K562 (cell line): ENCODE data around the gene ATP2A2. TPM values are rescaled to one million over a fixed set of nuclear protein-coding genes. Genes with fewer than 3 reads are reported as not detected.

Experiments used
- ATAC-seq: fragments of 200-7000 bp; cut with Tn5 transposase; 3 replicates; pipeline ENCODE4 v1.9.1; 2020; ENCODE audit warnings: moderate library complexity
- BruUV-seq: library from RNA; stranded (reverse); fragments of 400-500 nt; replicated peaks from 2 replicates; lab custom pipeline; 2021; lab: Mats Ljungman, UMichigan
- CTCF ChIA-PET: fragments of 300-600 bp; formaldehyde crosslinking; extraction: SDS; loops from one replicate; lab custom pipeline; 2021; ENCODE audit warnings: low intra/inter-chr PET ratio; lab: Yijun Ruan, JAX
- POLR2A ChIA-PET: fragments of 300-600, 350-650 bp; sonication (Branson Sonifier 250); formaldehyde crosslinking; extraction: SDS; loops from one replicate; lab custom pipeline; 2021; ENCODE audit warnings: antibody characterized with exemption, inconsistent platforms; lab: Yijun Ruan, JAX
- DNase-seq, 4 experiments: peaks; one replicate each; pipeline versions ENCODE4 v3.0.0 to v3.0.0-alpha.2; 2011 to 2018; ENCODE audit warnings: low spot score in 3 of 4, mixed read lengths in 3 of 4; ENCODE audit errors: extremely low read depth in 1 of 4
- FAIRE-seq: peaks from 2 replicates; lab custom pipeline; 2011; peaks lifted over from hg19 to GRCh38; lab: Jason Lieb, UNC
- H2AFZ ChIP-seq: 2 replicates; pipeline ENCODE4 v1.6.0; 2011; ENCODE audit warnings: low read depth, low read length, control low read depth, inconsistent platforms
- H3K27ac ChIP-seq: fragments of 200-600 bp; 3 replicates; pipeline ENCODE4 v1.8.0; 2011; ENCODE audit warnings: low read depth, mild to moderate bottlenecking, control low read depth, inconsistent platforms, low read length, moderate library complexity, mixed read lengths; ENCODE audit errors: extremely low read depth
- H3K27me3 ChIP-seq, 2 experiments: fragments of 300-600 bp in 1 of 2; 2 replicates in 1 of 2; 3 replicates in 1 of 2; pipeline versions ENCODE4 v1.6.0 to v1.8.0; 2011; ENCODE audit warnings: inconsistent platforms in 2 of 2, low read length in 2 of 2, mild to moderate bottlenecking in 1 of 2, mixed read lengths in 1 of 2, moderate library complexity in 1 of 2; ENCODE audit not compliant: control insufficient read depth in 2 of 2, insufficient read depth in 2 of 2
- H3K36me3 ChIP-seq: fragments of 300-600 bp; 3 replicates; pipeline ENCODE4 v1.8.0; 2011; ENCODE audit warnings: mild to moderate bottlenecking, low read length, inconsistent platforms; ENCODE audit not compliant: control insufficient read depth, insufficient read depth
- H3K4me1 ChIP-seq, 2 experiments: fragments of 200-600 bp in 1 of 2; replicated peaks in 1 of 2; 2 replicates in 1 of 2; 3 replicates in 1 of 2; pipeline versions ENCODE4 v1.5.1 to v1.8.0; 2011; ENCODE audit warnings: inconsistent platforms in 2 of 2, low read length in 2 of 2, mild to moderate bottlenecking in 1 of 2, mixed read lengths in 1 of 2, moderate library complexity in 1 of 2; ENCODE audit not compliant: control insufficient read depth in 2 of 2, insufficient read depth in 2 of 2
- H3K4me2 ChIP-seq: 2 replicates; pipeline ENCODE4 v1.6.1; 2011; ENCODE audit warnings: low read length, control low read depth, inconsistent platforms, mixed read lengths; ENCODE audit not compliant: insufficient read depth
- H3K4me3 ChIP-seq: fragments of 200-600 bp; sonication (generic), shearing (Covaris generic); 2 replicates; pipeline ENCODE4 v1.5.1; 2016; ENCODE audit warnings: control low read depth, inconsistent platforms
- H3K79me2 ChIP-seq: fragments of 200-600 bp; 3 replicates; pipeline ENCODE4 v1.8.0; 2011; ENCODE audit warnings: low read length, inconsistent platforms; ENCODE audit not compliant: control insufficient read depth, insufficient read depth
- H3K9ac ChIP-seq, 2 experiments: 2 replicates each; pipeline versions ENCODE4 v1.6.0 to v1.6.1; 2011; ENCODE audit warnings: low read depth in 2 of 2, low read length in 2 of 2, control low read depth in 1 of 2, inconsistent platforms in 1 of 2, mild to moderate bottlenecking in 1 of 2, mixed read lengths in 1 of 2; ENCODE audit not compliant: insufficient read depth in 1 of 2
- H3K9me1 ChIP-seq: one replicate; pipeline ENCODE4 v1.6.0; 2011; ENCODE audit warnings: inconsistent platforms, mild to moderate bottlenecking, low read length, moderate library complexity; ENCODE audit not compliant: control insufficient read depth, insufficient read depth
- H3K9me3 ChIP-seq: replicated peaks from 2 replicates; pipeline ENCODE4 v1.5.1; 2011; ENCODE audit warnings: low read depth, low read length, inconsistent platforms; ENCODE audit not compliant: control insufficient read depth, insufficient read depth
- H4K20me1 ChIP-seq: replicated peaks from 2 replicates; pipeline ENCODE4 v1.6.1; 2011; ENCODE audit warnings: low read length, inconsistent platforms, mixed read lengths; ENCODE audit not compliant: control insufficient read depth, insufficient read depth
- HIVEP1 ChIP-seq: fragments of 250-450 bp; sonication (Bioruptor Pico); IDR thresholded peaks from 2 replicates; pipeline ENCODE4 v1.4.0; 2020; ENCODE audit warnings: mild to moderate bottlenecking
- POLR2G ChIP-seq: fragments of 200-400 bp; formaldehyde crosslinking; IDR thresholded peaks from 2 replicates; pipeline ENCODE4 v1.6.1; 2017; ENCODE audit warnings: low read depth, mild to moderate bottlenecking, antibody characterized with exemption, low read length, moderate library complexity
- RBFOX2 ChIP-seq: fragments of 200-400 bp; formaldehyde crosslinking; IDR thresholded peaks from 2 replicates; pipeline ENCODE4 v1.6.1; 2017; ENCODE audit warnings: low read depth, mild to moderate bottlenecking, low read length, moderate library complexity
- TBL1XR1 ChIP-seq, 2 experiments: IDR thresholded peaks; 2 replicates each; pipeline ENCODE4 v1.6.1; 2012; ENCODE audit warnings: improper control_type of control experiment in 2 of 2, low read length in 2 of 2, mild to moderate bottlenecking in 1 of 2
- ZNF146 ChIP-seq: IDR thresholded peaks from one replicate; pipeline ENCODE4 v1.6.1; 2018; ENCODE audit warnings: missing compliant biosample characterization; ENCODE audit not compliant: unreplicated experiment
- WGBS: fragments of 100-300 bp; shearing (Covaris generic); methylation state at CpG from one replicate; pipeline ENCODE4 v1.1.6; 2016; ENCODE audit warnings: low coverage, mixed read lengths; ENCODE audit not compliant: insufficient coverage; ENCODE audit errors: missing lambda C conversion rate; 5-methylcytosine and 5-hydroxymethylcytosine counted together
- in situ Hi-C: fragments of 300-500 bp; cut with MboI; formaldehyde crosslinking; loops from 4 replicates; pipeline ENCODE4 v1.15.0; 2018; ENCODE audit warnings: inconsistent platforms, mixed read lengths
- intact Hi-C: fragments of 100-400 bp; cut with micrococcal nuclease; formaldehyde crosslinking; loops from 2 replicates; pipeline ENCODE4 v1.14.2; 2022
- polyA plus RNA-seq, 8 experiments: library from polyadenylated mRNA; depleted of rRNA in 4 of 8; stranded (reverse) in 5 of 8; unstranded in 3 of 8; fragments of >200 nt; fragmentation: Nextera tagmentation in 2 of 8; fragmentation: Illumina TruSeq in 1 of 8; extraction: Ambion mirVana in 2 of 8; extraction: Trizol in 1 of 8; gene quantifications; 2 replicates each; pipeline versions ENCODE4 v1.2.1 to v1.2.3, GENCODE V29; 2011 to 2014; ENCODE audit warnings: inconsistent platforms in 1 of 8, missing spikeins in 1 of 8
- total RNA-seq, 7 experiments: library from RNA; depleted of rRNA in 6 of 7; stranded (reverse); fragments of >200 nt in 6 of 7; fragmentation: Illumina TruSeq in 2 of 7; extraction: Trizol in 2 of 7; gene quantifications; 2 replicates each; pipeline versions ENCODE4 v1.2.1 to v1.2.3, GENCODE V29; 2011 to 2021; ENCODE audit warnings: low replicate concordance in 1 of 7
- TF ChIP-seq, protein P1 (sequence below): fragments of 450-650 bp; IDR thresholded peaks from 2 replicates; pipeline ENCODE4 v1.6.1; 2017; ENCODE audit warnings: antibody characterized with exemption
- TF ChIP-seq, protein P2 (sequence below): sonication (generic); formaldehyde crosslinking; IDR thresholded peaks from 2 replicates; pipeline ENCODE4 v1.8.1; 2023; ENCODE audit warnings: mild to moderate bottlenecking, missing genetic modification reagents

ATP2A2 gene
- total and polyA plus RNA-seq, 9 of the 15 experiments (the other 6 are each of a cell fraction or from before 2014, with no cell fraction given): 5.2 to 205 (median 51.6) TPM

GRCh38 chr12:110369992-110370391 lies 88.9 kb downstream of the ATP2A2 start:
- Histone ChIP-seq H3K9ac (no peak overlapping the region), H3K9me1 (no peaks in the 10 kb centered on the region), H3K4me1 (peaks cover 0 to 6% of the 10 kb centered on the region in 2 experiments; a peak in 2 of 5 replicates), H3K4me3 (no peak overlapping the region), H2AFZ (no peak overlapping the region), H3K79me2 (no peaks in the 10 kb centered on the region), H3K4me2 (no peak overlapping the region), H3K36me3 (peaks cover 50% of the 10 kb centered on the region), H3K27ac (no peak overlapping the region), H3K27me3 (no peaks in the 10 kb centered on the region), H4K20me1 (no peaks in the 10 kb centered on the region), H3K9me3 (no peaks in the 10 kb centered on the region)
- CTCF ChIA-PET: no interaction called here
- 85% methylated on average over 8 of the region's 8 CpGs for WGBS
- DNase-seq: no peak
- no TSS peak for BruUV-seq
- intact Hi-C loops: no loop called here
- ATAC-seq: no peak
- peak; percentile 74 for TF ChIP-seq ZNF146 (CRISPR knock-in tag)
- TF ChIP-seq, protein P1, sequence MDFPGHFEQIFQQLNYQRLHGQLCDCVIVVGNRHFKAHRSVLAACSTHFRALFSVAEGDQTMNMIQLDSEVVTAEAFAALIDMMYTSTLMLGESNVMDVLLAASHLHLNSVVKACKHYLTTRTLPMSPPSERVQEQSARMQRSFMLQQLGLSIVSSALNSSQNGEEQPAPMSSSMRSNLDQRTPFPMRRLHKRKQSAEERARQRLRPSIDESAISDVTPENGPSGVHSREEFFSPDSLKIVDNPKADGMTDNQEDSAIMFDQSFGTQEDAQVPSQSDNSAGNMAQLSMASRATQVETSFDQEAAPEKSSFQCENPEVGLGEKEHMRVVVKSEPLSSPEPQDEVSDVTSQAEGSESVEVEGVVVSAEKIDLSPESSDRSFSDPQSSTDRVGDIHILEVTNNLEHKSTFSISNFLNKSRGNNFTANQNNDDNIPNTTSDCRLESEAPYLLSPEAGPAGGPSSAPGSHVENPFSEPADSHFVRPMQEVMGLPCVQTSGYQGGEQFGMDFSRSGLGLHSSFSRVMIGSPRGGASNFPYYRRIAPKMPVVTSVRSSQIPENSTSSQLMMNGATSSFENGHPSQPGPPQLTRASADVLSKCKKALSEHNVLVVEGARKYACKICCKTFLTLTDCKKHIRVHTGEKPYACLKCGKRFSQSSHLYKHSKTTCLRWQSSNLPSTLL: no peak
- POLR2A ChIA-PET: no interaction called here
- in situ Hi-C loops: loop anchor here (5.0 kb wide), 1 partner anchor 62 kb away; no protein-coding TSS in a partner anchor
- peak; percentile 62 for FAIRE-seq

DNA sequence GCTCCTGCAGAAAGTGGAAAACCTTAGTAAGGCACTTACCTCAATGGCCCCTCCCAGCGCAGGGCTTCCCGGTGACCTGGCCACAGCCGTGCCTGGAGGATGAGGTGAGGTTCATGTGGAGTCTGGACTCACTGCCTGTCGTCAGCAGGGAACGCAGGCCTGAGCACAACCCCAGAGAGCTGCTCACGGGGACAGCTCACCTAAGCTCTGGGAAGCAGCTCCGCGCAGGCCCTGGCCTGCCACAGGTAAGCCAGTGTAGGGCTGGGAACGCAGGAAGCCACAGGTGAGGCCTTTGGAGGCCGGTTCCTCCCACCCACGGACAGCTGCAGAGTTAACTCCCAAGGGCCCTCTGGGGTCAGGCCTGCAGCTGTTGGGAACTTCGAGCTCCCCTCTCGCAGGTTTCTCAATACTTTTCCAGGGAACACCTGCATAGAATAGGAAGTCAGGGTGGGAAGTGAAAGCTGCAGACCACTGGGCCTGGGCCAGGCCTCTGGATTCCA lies 89.7 kb downstream of the ATP2A2 start:
- BruUV-seq: no TSS peak
- ChIA-PET CTCF (no interaction called here), POLR2A (interaction anchor here (0.7 to 1.2 kb wide), 3 partner anchors 13 to 20 kb away, joined by 3 read pairs; no protein-coding TSS in a partner anchor)
- no peaks in the 10 kb centered on the region for H3K9me3 ChIP-seq
- H2AFZ ChIP-seq: no peak overlapping the region
- in situ Hi-C loops: no loop called here
- no peak overlapping the region for H3K27ac ChIP-seq
- no peak for DNase-seq
- no peak for FAIRE-seq
- H3K4me2 ChIP-seq: no peak overlapping the region
- no peak for TF ChIP-seq HIVEP1 (CRISPR knock-in tag)
- peak; percentile 11; the same call in 1 of the 2 replicates for TF ChIP-seq RBFOX2
- TF ChIP-seq POLR2G: peak; percentile 69
- no peak for TF ChIP-seq TBL1XR1 (IDR thresholded peaks at IDR 0.05; ENCODE audit: low read length in 2 of 2)
- TF ChIP-seq, protein P2, sequence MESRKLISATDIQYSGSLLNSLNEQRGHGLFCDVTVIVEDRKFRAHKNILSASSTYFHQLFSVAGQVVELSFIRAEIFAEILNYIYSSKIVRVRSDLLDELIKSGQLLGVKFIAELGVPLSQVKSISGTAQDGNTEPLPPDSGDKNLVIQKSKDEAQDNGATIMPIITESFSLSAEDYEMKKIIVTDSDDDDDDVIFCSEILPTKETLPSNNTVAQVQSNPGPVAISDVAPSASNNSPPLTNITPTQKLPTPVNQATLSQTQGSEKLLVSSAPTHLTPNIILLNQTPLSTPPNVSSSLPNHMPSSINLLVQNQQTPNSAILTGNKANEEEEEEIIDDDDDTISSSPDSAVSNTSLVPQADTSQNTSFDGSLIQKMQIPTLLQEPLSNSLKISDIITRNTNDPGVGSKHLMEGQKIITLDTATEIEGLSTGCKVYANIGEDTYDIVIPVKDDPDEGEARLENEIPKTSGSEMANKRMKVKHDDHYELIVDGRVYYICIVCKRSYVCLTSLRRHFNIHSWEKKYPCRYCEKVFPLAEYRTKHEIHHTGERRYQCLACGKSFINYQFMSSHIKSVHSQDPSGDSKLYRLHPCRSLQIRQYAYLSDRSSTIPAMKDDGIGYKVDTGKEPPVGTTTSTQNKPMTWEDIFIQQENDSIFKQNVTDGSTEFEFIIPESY: no peak
- intact Hi-C loops: no loop called here
- WGBS: 75% methylated on average over 13 of the region's 13 CpGs
- no peaks in the 10 kb centered on the region for H3K79me2 ChIP-seq
- peak overlapping the region in 1 of 2 experiments; percentile 53; a peak in 1 of 4 replicates for H3K9ac ChIP-seq
- peaks cover 58% of the 10 kb centered on the region for H3K36me3 ChIP-seq
- H4K20me1 ChIP-seq: no peaks in the 10 kb centered on the region
- no peaks in the 10 kb centered on the region for H3K27me3 ChIP-seq
- peaks cover 0 to 6% of the 10 kb centered on the region in 2 experiments; a peak in 2 of 5 replicates for H3K4me1 ChIP-seq
- no peak overlapping the region for H3K4me3 ChIP-seq
- no peaks in the 10 kb centered on the region for H3K9me1 ChIP-seq
- ATAC-seq: peak; percentile 20
